Loucy (cell line): ENCODE measurements around the gene MATK.

ENCODE experiments used
- CTCF ChIP-seq: fragments of 200-600 bp; sonication (generic); conservative IDR thresholded peaks from 2 replicates; pipeline ENCODE4 v1.5.1; 2014; ENCODE audit warnings: mild to moderate bottlenecking, antibody characterized with exemption, low read length
- EZH2phosphoT487 ChIP-seq: fragments of 200-600 bp; IDR thresholded peaks from 2 replicates; pipeline ENCODE4 v1.6.1; 2018; ENCODE audit warnings: antibody characterized with exemption, mild to moderate bottlenecking, moderate library complexity, borderline replicate concordance

DNA sequence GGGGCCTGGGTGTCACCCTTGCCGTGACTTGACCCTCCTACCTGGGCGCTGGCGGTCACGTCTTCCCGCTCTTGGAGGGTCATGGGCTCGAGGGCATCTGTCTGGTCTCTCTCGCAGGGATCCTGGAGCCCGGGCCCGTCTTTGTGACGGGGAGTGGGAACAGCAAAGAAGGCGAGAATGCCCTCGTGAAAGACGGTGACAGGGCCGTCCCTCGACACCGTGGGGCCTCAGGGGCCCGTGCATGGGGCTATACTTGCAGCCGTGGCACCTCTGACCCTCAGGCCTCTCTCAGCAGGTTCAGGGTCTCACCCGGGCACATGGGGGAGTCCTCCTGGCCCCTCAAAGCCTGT is 20.9 kb upstream of the MATK start:
- TF ChIP-seq CTCF (no peak), EZH2phosphoT487 (no peak)
